ENCODE measurements around the gene CDH13. TPM values are rescaled to one million over a fixed set of nuclear protein-coding genes. Genes with fewer than 3 reads are reported as not detected.

Gene CDH13
- polyA plus RNA-seq, 2 of the 4 experiments (the other 2 are of a cell fraction) = not detected

GRCh38 chr16:82819286-82819685, 192.5 kb downstream of the CDH13 start:
- CTCF ChIA-PET = no interaction called here
- ATAC-seq (no peak), DNase-seq (ENCODE audit: low read depth in 1 of 2, low spot score in 1 of 2) (no peak), FAIRE-seq (no peak)
- no peaks in the 10 kb centered on the region for H3K4me1 ChIP-seq
- POLR2A ChIA-PET = no interaction called here
- H3K4me3 ChIP-seq = no peak overlapping the region
- no peak overlapping the region for H3K27ac ChIP-seq
- no peak overlapping the region for H3K4me2 ChIP-seq
- TF ChIP-seq MAX (IDR thresholded peaks at IDR 0.05) (no peak), REST (IDR thresholded peaks at IDR 0.05) (no peak), CHD4 (IDR thresholded peaks at IDR 0.05; ENCODE audit: borderline replicate concordance) (no peak), TP53 (CRISPR knock-in tag; IDR thresholded peaks at IDR 0.05) (no peak), SREBF2 (IDR thresholded peaks at IDR 0.05) (no peak), CTCF (IDR thresholded peaks at IDR 0.05) (no peak), RAD21 (conservative IDR thresholded peaks at IDR 0.05 in 1 of 2, IDR thresholded peaks at IDR 0.05 in 1 of 2) (no peak), EP300 (IDR thresholded peaks at IDR 0.05) (no peak), GATA3 (IDR thresholded peaks at IDR 0.05; ENCODE audit: borderline replicate concordance) (no peak), KDM5A (IDR thresholded peaks at IDR 0.05) (no peak), NR3C1 (IDR thresholded peaks at IDR 0.05) (no peak), BHLHE40 (IDR thresholded peaks at IDR 0.05; ENCODE audit: low read depth, low read length) (no peak), PHF8 (IDR thresholded peaks at IDR 0.05; ENCODE audit: borderline replicate concordance, low read depth) (no peak), MYC (IDR thresholded peaks at IDR 0.05; ENCODE audit: borderline replicate concordance, low read length) (no peak), HES2 (IDR thresholded peaks at IDR 0.05) (no peak), FOSB (CRISPR knock-in tag; IDR thresholded peaks at IDR 0.05) (no peak)
- H3K9me3 ChIP-seq = no peaks in the 10 kb centered on the region

- FAIRE-seq = no peak
- TF ChIP-seq ELK1 (IDR thresholded peaks at IDR 0.05; ENCODE audit: low read depth, low read length) (no peak), HOXB5 (CRISPR knock-in tag; IDR thresholded peaks at IDR 0.05) (no peak), POLR2AphosphoS2 (conservative IDR thresholded peaks at IDR 0.05; ENCODE audit: low read length) (no peak), BHLHE40 (IDR thresholded peaks at IDR 0.05; ENCODE audit: low read depth, low read length) (no peak), JUN (IDR thresholded peaks at IDR 0.05) (no peak), CHD2 (IDR thresholded peaks at IDR 0.05; ENCODE audit: low read length, partially characterized antibody) (no peak), KDM5A (IDR thresholded peaks at IDR 0.05) (no peak), MYC (IDR thresholded peaks at IDR 0.05; ENCODE audit: borderline replicate concordance, low read length) (no peak), PHF8 (IDR thresholded peaks at IDR 0.05; ENCODE audit: borderline replicate concordance, low read depth) (no peak), ESRRA (IDR thresholded peaks at IDR 0.05; ENCODE audit: borderline replicate concordance, low read length) (no peak)
- DNase-seq (ENCODE audit: low read depth in 1 of 2, low spot score in 1 of 2) = no peak
- no peak overlapping the region for H3K27ac ChIP-seq
- H3K9me3 ChIP-seq = no peaks in the 10 kb centered on the region
- H3K4me1 ChIP-seq = no peaks in the 10 kb centered on the region
- no peak for ATAC-seq
- CTCF ChIA-PET = no interaction called here
- WGBS (ENCODE audit: missing lambda C conversion rate) = 2% methylated on average over 2 of the region's 2 CpGs
- POLR2A ChIA-PET = no interaction called here
- H3K4me3 ChIP-seq = no peak overlapping the region
- no peak overlapping the region for H3K4me2 ChIP-seq
Observed at GRCh38 chr16:82820855-82821254, 194.1 kb downstream of the CDH13 start.
